GM18873 (cell line): ENCODE results near the gene RASGRF2.
"Not testable (repeated sequence)": the region's sequence is repeated elsewhere in the genome, so short reads cannot be mapped to it uniquely, and the experiment has no call there.

Experiments used
- ATAC-seq: cut with Tn5 transposase; IDR thresholded peaks from one replicate; pipeline ENCODE4 v1.9.1; 2021; ENCODE audit warnings: mild to moderate bottlenecking, moderate library complexity, moderate number of reproducible peaks; ENCODE audit not compliant: unreplicated experiment, low FRiP score

The RASGRF2 gene

DNA sequence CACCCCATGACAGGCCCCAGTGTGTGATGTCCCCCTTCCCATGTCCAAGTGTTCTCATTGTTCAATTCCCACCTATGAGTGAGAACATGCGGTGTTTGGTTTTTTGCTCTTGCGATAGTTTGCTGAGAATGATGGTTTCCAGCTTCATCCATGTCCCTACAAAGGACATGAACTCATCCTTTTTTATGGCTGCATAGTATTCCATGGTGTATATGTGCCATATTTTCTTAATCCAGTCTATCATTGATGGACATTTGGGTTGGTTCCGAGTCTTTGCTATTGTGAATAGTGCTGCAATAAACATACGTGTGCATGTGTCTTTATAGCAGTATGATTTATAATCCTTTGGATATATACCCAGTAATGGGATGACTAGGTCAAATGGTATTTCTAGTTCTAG is 93.1 kb downstream of the RASGRF2 start:
- ATAC-seq: not testable (repeated sequence)

DNA sequence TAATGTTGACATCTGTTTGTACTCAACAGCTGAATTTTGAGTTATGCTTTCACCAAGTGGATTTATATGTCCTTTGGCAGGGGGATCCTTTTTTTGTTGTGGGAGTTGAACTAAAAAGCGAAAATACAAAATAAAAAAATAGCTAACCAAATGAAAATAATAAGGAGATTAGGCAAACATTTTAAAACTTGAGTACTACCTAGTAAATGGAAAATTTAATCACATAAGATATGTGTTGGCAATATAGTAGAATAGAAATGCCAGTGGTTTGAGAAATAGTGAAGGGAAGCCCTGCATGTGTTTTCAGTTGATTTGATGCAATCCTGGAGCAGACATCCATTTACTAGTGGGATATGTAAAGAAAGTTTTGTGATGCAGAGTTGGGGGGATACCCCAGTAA is 98.0 kb downstream of the RASGRF2 start:
- ATAC-seq: no peak

DNA sequence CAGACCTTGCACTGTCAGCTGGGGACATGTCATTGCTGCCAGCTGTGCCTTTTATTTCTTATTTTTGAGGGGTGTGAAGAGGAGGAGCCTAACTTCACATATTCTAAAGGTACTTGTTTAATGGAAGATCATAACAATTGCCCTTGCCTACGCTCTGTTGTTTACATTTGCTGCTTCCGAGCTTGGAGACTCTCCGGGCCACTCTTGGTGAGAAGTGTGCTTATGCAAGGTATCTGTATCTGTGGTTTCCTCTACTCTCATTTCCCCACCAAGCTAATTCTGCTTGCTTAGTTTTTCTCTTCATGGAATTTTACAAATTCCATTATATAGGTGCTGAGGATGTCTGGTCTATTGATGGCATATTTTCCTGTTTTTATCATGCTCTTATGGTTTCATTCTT is 105.3 kb downstream of the RASGRF2 start:
- no peak for ATAC-seq

DNA sequence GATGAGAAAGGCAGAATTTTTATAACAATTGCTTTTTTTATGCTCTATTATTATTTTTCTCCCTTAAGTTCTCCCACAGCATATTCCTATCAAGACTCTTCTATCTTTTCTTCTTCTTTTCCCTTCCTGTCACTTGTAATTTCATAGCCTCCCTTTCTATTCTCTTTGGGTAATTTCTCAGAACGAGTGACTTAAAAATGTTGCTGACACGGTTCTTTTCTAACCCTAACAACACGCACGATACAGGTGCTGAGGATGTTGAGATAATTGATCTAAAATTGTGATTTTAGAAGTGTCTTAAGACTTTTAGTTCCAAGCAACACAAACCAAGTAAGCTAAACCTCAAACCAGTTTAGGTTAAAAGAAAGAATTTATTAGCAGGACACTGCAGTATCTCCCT is 105.9 kb downstream of the RASGRF2 start:
- ATAC-seq: no peak

DNA sequence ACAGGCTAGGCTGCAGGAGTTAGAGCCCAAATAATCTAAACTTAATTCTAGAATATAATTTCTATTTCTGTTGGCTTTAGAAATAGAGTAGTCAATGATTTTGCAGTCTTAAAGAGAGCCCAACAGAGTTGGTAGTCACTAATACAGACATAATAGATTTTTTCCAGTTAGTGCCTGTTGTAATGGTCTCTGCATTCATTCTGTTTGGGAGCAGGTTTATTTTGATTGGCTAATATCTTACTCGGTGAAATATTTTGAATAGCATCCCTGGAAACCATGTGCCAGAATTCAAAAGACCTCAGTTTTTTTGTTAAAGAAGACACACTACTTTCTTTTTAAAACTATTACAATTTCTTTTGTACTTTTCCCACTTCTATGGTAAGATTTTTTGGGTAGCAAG is 107.2 kb downstream of the RASGRF2 start:
- ATAC-seq: no peak

DNA sequence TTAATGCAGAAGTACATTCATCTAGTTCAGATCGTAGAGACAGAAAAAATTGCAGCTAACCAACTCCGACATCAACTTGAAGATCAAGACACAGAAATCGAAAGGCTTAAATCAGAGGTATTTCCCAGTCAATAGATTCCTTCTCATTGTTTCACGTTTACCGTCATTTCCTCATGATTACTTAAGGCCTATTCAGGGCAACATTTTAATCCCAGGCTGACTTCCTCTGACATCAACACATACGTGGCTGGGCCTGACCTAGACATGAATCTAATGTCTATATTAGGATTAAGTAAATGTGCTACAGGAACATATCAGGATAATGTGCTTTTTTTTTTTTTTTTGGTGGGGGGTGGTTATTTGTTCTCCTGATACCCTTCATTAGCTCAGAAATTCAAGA is 107.9 kb downstream of the RASGRF2 start:
- ATAC-seq: no peak

DNA sequence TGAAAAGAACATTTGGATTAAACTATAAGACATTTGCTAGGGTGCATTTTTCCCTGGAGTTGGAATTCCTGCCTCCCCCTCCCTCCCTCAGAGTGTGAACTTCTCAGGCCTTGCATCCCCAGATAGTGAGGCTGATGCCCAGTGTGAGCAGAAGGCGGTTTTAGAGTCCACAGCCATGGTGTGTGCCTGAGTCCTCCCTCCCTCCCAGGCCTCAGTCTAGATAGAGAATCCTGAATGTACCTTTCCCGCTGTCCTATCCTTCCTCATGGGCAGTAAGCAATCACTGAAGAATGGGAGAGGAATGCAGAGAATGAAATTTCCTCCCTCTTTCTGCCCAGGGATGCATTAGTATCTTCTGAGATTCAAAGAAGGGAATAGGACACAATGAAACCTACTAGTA is 108.5 kb downstream of the RASGRF2 start:
- ATAC-seq: no peak

DNA sequence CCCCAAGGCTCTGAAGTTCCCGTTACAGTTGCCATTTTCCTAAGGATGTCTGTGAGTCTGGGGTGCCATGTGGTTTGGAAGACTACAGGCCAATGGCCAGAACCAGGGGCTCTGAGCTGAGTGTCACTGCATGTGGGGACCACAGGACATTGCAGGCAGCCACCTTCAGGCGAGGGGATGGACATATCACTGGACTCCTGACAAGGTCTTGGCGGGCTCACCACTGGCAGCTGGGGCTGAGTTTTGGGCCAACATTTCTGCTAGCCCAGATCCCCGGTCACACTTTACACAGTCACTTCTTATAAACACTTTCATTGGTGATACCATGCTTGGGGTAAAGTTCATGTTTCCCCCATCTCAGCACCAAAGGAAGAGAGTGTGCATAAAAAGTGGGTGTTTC is 109.8 kb downstream of the RASGRF2 start:
- ATAC-seq: no peak

DNA sequence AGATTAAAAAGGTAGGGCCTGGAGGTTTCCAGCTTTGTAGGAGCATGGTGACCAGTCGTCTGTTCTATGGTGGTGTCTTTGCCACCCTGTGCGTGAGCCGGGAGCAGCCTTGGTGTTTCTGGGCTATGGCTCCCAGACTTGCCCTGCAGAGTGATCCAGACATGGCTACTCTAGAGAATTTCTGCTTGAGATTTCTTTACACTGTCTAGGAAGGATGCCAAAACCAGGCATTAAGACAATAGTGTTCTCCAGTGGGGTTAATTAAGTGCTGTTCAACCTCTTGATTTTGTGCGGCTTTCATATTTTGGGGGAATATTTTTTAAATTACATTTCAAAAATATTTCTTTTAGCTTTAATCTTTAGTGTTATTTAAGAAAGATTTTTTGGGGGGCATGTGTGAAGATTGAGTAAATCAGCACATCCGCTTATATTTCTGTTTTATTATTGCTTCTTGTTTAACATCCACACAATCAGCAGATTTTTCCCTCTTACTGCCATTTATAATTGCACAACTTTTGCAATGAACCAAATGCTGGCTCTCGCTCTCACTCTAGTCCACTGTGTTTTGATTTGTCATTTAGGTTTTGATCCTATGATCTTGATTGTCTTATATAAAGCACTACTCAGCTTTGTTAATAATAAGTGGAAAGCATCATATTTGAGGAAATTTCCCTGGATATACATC is 110.5 kb downstream of the RASGRF2 start:
- ATAC-seq: no peak

DNA sequence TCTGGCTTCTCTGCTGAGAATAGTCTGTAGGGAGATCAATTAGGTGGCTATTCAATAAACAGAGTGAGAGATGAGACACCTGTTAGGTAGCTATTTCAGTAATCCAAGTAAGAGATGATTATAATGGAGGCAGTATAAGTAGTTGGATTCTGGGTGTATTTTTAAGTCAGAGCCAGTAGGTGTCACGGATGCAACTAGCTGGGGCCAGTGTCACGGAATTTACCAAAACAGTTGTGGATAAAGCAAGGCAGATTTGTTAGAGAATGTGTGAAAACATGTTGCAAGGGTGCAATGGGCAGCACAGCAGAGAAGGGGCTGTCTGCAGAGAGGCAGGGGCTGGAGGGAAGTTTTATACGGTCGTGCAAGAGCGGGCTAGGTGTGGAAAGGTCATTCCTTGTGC is 114.9 kb downstream of the RASGRF2 start:
- no peak for ATAC-seq

DNA sequence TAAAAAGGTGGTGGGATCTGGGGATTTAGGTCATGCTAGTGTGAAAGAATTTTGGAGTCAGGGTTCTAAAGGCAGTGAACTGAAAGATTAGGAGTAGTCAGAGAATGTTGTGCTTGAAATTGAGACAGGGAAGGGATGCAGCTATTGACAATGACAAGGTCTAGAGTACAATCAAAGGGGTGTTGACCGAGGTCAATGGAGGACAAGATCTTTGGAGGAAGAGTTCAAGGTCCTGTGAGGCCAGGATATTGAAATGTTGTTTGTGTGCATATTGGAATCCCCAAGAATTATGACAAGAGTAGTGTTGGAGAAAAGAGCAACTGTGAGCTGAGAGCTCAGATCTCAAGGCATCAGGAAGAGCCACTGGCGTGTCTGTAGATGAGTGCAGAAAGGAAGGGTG is 116.9 kb downstream of the RASGRF2 start:
- ATAC-seq: no peak

DNA sequence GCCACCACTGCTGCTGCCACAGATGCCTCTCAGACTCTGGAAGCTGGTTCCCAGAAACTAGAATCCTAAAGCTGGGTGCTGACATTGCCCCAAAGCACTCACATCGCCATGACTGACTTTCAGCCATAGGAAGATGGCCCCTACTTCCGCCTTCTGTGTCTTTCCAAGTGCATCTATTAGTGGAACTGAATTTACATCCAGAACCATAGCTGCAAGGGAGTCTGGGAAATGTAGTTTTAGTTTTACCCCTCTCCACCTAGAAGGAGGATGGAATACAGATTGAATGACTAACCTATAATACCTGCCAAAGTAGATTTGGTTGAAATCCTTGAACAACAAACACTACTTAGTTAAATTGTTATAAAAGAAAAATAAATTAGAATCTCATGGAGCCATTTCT is 118.8 kb downstream of the RASGRF2 start:
- no peak for ATAC-seq

DNA sequence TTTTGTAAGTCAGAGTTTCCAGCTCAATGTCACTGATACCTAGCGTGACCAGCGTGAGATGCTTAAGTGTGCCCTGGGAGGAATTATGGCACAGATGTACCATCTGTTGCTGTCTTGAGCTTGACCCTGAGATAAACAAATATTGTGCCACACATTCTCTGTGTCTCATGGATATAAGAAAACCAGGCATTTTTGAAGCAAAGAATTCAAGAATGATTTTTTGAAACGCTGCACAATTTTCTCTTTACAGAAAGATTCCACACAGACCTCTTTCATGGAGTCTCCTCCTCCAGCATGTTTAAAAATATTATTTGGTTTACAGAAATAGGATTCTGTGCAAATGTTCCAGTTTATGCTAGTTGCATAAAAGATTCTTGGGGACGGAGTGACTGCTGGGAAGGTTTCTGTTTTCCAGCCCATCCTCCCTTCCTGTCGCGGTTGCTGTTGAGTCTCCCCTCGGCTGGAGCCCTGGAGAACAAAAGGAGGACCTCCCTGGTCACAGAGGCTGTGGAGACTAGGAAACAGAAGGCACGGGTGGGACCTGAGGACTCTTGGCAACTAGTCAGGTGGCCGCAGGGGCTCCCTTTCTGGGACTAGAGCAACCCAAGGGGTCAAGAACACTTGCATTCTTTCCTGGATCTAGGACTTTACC is 120.8 kb downstream of the RASGRF2 start:
- no peak for ATAC-seq

DNA sequence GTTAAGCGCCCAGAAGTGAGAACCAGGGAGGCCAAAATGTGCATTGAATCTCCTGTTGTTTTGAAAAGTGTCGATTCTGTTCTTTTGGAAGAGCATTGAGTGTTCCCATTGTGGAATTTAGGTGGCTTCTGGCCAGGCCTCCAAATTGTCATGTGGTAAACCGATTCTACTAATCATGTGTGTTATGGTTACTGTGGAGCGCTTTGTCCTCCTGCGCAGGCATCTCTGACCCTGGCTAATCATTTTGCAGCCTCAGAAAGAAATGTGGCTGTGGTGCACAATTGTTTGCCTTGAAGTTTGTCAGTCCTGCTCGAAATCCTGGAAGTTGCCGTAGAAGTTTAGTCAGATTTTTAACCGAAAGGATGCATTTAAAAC is 121.3 kb downstream of the RASGRF2 start:
- no peak for ATAC-seq

DNA sequence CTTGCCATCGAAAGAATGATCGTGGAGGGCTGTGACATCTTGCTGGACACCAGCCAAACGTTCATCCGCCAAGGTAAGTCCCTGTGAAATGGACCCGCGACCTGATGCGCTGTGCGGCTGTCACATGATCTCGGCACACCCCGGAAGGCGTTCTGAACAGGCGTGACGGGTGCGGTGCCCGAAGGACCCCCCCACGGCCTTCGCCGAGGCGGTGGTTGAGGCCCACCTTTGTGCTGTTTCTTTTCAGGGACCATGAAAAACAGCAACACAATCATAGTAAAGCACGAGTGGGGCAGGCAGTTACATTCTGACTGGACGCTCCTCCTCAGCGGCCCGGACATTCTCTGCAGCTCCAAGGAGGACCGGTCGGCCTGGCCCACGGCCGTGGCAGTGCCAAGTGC is 126.7 kb downstream of the RASGRF2 start:
- no peak for ATAC-seq

DNA sequence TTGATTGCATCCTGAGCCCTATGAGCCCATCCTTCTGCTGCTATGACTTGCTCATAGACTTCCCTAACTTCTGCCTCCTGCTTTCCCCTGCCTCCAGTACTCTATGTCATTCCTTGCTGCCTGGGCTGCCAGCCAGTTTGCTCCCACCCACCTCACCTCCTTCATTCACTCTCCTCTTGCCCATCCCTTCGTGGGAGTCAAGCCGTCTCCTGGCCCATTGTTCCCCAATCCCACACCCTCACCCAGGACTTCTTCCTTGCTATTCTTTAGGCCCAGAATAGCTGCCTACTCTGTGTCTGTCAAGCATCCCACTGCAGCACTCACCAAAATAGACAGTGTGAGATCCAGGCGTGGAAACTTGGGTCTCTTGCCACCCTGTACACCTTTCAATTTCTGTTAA is 131.0 kb downstream of the RASGRF2 start:
- no peak for ATAC-seq

DNA sequence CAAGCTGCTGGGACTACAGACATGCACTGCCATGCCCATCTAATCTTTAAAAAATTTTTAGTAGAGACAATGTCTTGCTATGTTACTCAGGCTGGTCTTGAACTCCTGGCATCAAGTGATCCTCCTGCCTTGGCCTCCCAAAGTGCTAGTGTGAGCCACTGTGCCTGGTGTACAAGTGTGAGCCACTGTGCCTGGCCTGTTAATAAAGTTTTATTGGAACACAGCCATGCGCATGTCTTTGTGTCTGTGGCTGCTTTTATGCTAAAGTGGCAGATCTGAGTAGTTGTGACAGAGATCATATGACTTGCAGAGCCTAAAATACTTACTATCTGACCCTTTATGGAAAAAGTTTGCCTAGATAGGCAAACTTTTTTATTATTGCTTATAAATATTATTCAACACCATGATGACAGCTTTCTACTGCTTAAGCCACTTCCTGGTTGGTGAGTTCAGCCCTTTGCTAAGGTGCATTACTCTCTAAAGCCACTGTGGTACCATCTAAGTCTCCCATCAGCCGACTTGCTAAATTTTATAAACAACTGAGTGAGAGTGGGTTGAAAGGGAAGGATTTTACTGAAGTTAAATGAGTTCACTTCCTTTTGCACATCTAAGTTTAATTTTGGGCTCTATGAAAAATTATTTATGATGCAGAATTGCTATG is 133.5 kb downstream of the RASGRF2 start:
- ATAC-seq: no peak

DNA sequence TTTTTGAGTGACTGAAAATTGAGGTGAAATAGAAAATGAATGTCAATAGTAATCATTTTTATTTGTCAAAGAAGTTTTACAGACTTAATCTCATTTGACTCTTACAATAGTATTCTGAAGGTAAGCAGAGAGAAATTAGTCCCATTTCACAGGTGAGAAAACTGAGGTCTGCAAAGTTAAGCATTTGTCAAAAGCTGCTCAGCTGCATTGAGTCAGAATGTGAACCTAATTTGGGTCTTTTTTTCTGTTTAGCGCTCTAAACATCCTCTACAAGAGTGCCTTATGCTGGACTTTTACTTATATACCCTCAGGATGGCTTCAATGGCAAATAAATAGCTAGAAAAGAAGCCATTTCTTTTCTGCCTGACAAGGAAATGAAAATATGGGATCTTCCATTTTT is 135.7 kb downstream of the RASGRF2 start:
- ATAC-seq: no peak

DNA sequence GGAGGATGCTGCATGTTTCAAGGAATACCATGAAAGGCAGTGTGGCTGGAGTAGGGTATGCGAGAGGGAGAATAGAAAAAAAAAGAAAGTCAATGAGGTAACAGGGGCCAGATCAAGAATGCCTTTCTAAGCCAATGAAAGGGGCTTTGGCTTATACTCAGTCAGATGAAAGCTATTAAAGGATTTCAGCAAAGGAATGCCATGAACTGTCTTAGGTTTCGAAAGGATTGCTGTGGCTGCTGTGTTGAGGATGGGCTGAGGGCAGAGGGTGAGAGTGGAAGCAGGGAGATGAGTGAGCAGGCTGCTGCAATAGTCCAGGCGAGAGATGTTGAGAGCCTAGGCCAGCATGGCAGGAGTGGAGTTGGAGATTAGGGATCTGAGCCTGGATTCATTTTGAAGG is 137.6 kb downstream of the RASGRF2 start:
- no peak for ATAC-seq

DNA sequence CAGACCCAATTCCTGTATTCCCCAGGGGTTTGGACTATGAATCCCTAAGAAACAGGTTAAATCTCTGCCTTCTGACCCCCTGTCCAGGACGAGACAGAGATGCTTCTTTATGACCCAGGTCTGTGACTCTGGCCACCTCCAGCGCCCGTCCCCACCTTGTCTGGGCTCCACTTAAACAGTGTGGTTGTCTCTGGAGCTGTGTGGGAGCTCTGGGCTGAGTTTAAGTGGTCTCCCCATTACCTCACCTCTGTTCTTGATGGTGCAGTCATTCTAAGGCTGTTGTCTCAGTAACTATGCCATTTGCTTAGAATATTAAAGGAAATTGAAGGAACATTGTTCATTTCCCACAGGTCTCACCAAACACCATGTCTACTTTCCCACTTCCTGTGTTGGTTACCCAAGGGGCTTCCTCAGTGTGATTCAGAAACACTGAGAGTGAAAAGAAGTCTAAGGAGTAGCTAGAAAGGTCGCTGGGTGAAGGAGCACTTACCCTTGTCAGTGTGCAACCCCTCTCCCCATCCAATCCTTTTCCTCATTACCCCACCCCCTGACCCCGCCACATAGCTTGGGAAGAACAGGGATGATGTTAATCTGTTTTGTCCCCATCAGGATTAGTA is 145.2 kb downstream of the RASGRF2 start:
- ATAC-seq: no peak

DNA sequence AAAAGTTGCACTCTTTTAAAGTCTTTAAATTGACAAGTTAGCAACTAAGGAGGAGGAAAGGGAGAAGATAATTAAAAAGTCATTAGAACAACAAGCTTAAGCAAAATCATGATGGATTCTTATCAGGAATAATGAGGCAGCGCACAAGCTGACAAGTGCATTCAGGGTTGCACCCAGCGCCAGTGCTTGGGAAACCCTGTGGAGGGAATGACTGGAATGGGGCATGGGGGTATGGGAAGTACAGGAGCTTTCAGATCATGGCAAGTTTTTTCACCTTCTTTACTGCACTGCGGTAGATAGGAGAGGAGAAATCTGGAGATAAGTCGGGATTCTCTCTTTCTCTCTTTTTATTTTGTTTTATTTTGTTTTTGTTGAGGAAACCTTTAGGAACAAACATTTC is 155.1 kb downstream of the RASGRF2 start:
- ATAC-seq: no peak

DNA sequence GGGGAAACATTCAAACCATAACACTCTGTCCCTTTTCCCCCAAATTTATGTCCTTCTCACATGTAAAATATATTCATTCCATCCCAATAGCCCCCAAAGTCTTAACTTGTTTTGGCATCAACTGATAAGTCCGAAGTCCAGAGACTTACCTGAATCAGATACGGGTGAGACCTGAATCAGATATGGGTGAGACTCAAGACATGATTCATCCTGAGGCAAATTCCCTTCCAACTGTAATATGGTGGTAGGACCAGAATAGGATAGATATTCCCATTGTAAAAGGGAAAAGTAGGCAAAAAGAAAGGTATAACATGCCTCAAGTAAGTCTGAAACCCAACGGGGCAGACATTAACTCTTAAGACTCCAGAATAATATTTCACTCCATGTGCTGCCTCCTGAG is 157.4 kb downstream of the RASGRF2 start:
- ATAC-seq: no peak
